Right ventricle myocardium inferior (tissue), 1 donor: Measurements from ENCODE around the gene INS. TPM values are rescaled to one million over a fixed set of nuclear protein-coding genes. Genes with fewer than 3 reads are reported as not detected.

Source experiments
- ATAC-seq: fragments of 200-7000 bp; cut with Tn5 transposase; one replicate; pipeline ENCODE4 v1.9.1; 2020; ENCODE audit warnings: mild to moderate bottlenecking, moderate library complexity
- DNase-seq: peaks from one replicate; pipeline ENCODE4 v3.0.0; 2021; ENCODE audit errors: missing footprints
- intact Hi-C: fragments of 100-400 bp; cut with DNase I; formaldehyde crosslinking; loops from one replicate; pipeline ENCODE4 v1.11.0; 2022
- long read RNA-seq: library from polyadenylated mRNA; unstranded; transcript quantifications from one replicate; pipeline ENCODE4 v2.0.0, GENCODE V29; 2021
- total RNA-seq: library from RNA; stranded (reverse); fragmentation: NEBNext Ultra II Directional; extraction: Animal tissue kit (Norgen Biotek cat#: 25700); gene quantifications from one replicate; pipeline ENCODE4 v1.2.1, GENCODE V29; 2021
- donor health status: DM: no; HTN: yes; CAD: no; lungs with severe emphysema.

The INS gene
- total RNA-seq = not detected
- long read RNA-seq = 0 reads

- DNase-seq (no peak), ATAC-seq (no peak)
- intact Hi-C loops = no loop called here
Observed at GRCh38 chr11:2160736-2161259, at the start of gene INS. Gene INS (minus strand): TSS chr11:2161209. CDS start chr11:2160971, 238 bp downstream.

- no peak for DNase-seq
- intact Hi-C loops = no loop called here
Observed at GRCh38 chr11:2210366-2211112, 49.5 kb upstream of the INS start.

GRCh38 chr11:2209900-2210321, 48.9 kb upstream of the INS start:
- DNase-seq (no peak), ATAC-seq (no peak)
- intact Hi-C loops = no loop called here

More at GRCh38 chr11:2210366-2211112, 49.5 kb upstream of the INS start:
- no peak for ATAC-seq

- no peak for ATAC-seq
- intact Hi-C loops = no loop called here
- peak; percentile 60 for DNase-seq
Observed at GRCh38 chr11:2209370-2209801, 48.4 kb upstream of the INS start.

GRCh38 chr11:2208691-2209369, 47.8 kb upstream of the INS start:
- DNase-seq (peak; percentile 52), ATAC-seq (no peak)
- intact Hi-C loops = no loop called here

- intact Hi-C loops = no loop called here
- ATAC-seq = no peak
- DNase-seq = peak; percentile 23
Observed at GRCh38 chr11:2207773-2208621, 47.0 kb upstream of the INS start.

- ATAC-seq (no peak), DNase-seq (no peak)
- intact Hi-C loops = no loop called here
Observed at GRCh38 chr11:2207212-2207611, 46.2 kb upstream of the INS start.

GRCh38 chr11:2205981-2206690, 45.1 kb upstream of the INS start:
- intact Hi-C loops = no loop called here
- DNase-seq (no peak), ATAC-seq (no peak)

- ATAC-seq = no peak
- peak; percentile 23 for DNase-seq
- intact Hi-C loops = no loop called here
Observed at GRCh38 chr11:2205214-2205720, 44.3 kb upstream of the INS start.

GRCh38 chr11:2204361-2205213, 43.6 kb upstream of the INS start:
- ATAC-seq = no peak
- intact Hi-C loops = loop anchor here (5.0 kb wide), 1 partner anchor 63 kb away; no protein-coding TSS in a partner anchor
- DNase-seq = peak; percentile 49

- intact Hi-C loops = loop anchor here (5.0 kb wide), 1 partner anchor 64 kb away; no protein-coding TSS in a partner anchor
- ATAC-seq = no peak
- DNase-seq = peak; percentile 52
Observed at GRCh38 chr11:2203440-2204259, 42.6 kb upstream of the INS start.

GRCh38 chr11:2202900-2203439, 42.0 kb upstream of the INS start:
- intact Hi-C loops = loop anchor here (5.0 kb wide), 1 partner anchor 64 kb away; no protein-coding TSS in a partner anchor
- ATAC-seq (no peak), DNase-seq (peak; percentile 53)

- intact Hi-C loops = loop anchor here (5.0 kb wide), 1 partner anchor 65 kb away; no protein-coding TSS in a partner anchor
- DNase-seq (peak; percentile 46), ATAC-seq (no peak)
Observed at GRCh38 chr11:2202071-2202899, 41.3 kb upstream of the INS start.

GRCh38 chr11:2201542-2201941, 40.5 kb upstream of the INS start:
- DNase-seq (peak; percentile 41), ATAC-seq (no peak)
- intact Hi-C loops = loop anchor here (5.0 kb wide), 1 partner anchor 66 kb away; no protein-coding TSS in a partner anchor

GRCh38 chr11:2200957-2201519, 40.0 kb upstream of the INS start:
- ATAC-seq = no peak
- intact Hi-C loops = loop anchor here (5.0 kb wide), 1 partner anchor 66 kb away; no protein-coding TSS in a partner anchor
- no peak for DNase-seq
